ENCODE results near the gene AGER. TPM values are rescaled to one million over a fixed set of nuclear protein-coding genes. Genes with fewer than 3 reads are reported as not detected.

Gene AGER
- total RNA-seq, 1 donor from 2014 or later, result 24.1 TPM

Other genes with a start within 250 kb of the AGER start
- 0.17 TPM in 1 of 2 replicates, not detected in the other for gene CFB, start 238.2 kb downstream of the AGER start, total RNA-seq
- gene NELFE, start 225.3 kb downstream of the AGER start, total RNA-seq, result 85.8 and 88.5 TPM in 2 replicates
- 92.8 and 93.7 TPM in 2 replicates for gene SKIC2, start 225.1 kb downstream of the AGER start, total RNA-seq
- gene DXO, start 212.1 kb downstream of the AGER start, total RNA-seq, result 13.2 and 14.1 TPM in 2 replicates
- gene C4A, start 202.2 kb downstream of the AGER start, total RNA-seq, result 2.7 and 3.3 TPM in 2 replicates
- gene C4B, start 169.5 kb downstream of the AGER start, total RNA-seq, result 2.9 and 3.7 TPM in 2 replicates
- 0.35 TPM in 1 of 2 replicates, not detected in the other for gene CYP21A2, start 145.8 kb downstream of the AGER start, total RNA-seq
- 3.3 and 4.6 TPM in 2 replicates for gene TNXB, start 74.9 kb downstream of the AGER start, total RNA-seq
- 72.9 and 81.0 TPM in 2 replicates for gene ATF6B, start 56.0 kb downstream of the AGER start, total RNA-seq
- 6.2 and 6.9 TPM in 2 replicates for gene FKBPL, start 54.0 kb downstream of the AGER start, total RNA-seq
- gene PRRT1, start 32.3 kb downstream of the AGER start, total RNA-seq, result 0.24 and 0.35 TPM in 2 replicates
- gene PPT2, start 30.1 kb downstream of the AGER start, total RNA-seq, result 11.3 and 12.7 TPM in 2 replicates
- 8.6 and 9.7 TPM in 2 replicates for gene EGFL8, start 19.7 kb downstream of the AGER start, total RNA-seq
- gene AGPAT1, start 8.2 kb downstream of the AGER start, total RNA-seq, result 31.4 and 32.6 TPM in 2 replicates
- 59.9 and 62.6 TPM in 2 replicates for gene RNF5, start 5.8 kb downstream of the AGER start, total RNA-seq
- 88.1 and 92.7 TPM in 2 replicates for gene PBX2, start 5.9 kb upstream of the AGER start, total RNA-seq
- 81.1 and 82.4 TPM in 2 replicates for gene GPSM3, start 8.4 kb upstream of the AGER start, total RNA-seq
- 0.28 and 0.37 TPM in 2 replicates for gene NOTCH4, start 39.8 kb upstream of the AGER start, total RNA-seq
- not detected in 2 replicates for gene TSBP1, start 187.7 kb upstream of the AGER start, total RNA-seq
- gene BTNL2, start 222.9 kb upstream of the AGER start, total RNA-seq, result not detected in 2 replicates